NAMALWA (cell line): Measurements from ENCODE around the gene NFIC.
"Not testable (repeated sequence)": the region's sequence is repeated elsewhere in the genome, so short reads cannot be mapped to it uniquely, and the experiment has no call there.

Source experiments
- DNase-seq: peaks from one replicate; pipeline ENCODE4 v3.0.0-alpha.2; 2015; ENCODE audit warnings: low spot score

Gene NFIC

DNA sequence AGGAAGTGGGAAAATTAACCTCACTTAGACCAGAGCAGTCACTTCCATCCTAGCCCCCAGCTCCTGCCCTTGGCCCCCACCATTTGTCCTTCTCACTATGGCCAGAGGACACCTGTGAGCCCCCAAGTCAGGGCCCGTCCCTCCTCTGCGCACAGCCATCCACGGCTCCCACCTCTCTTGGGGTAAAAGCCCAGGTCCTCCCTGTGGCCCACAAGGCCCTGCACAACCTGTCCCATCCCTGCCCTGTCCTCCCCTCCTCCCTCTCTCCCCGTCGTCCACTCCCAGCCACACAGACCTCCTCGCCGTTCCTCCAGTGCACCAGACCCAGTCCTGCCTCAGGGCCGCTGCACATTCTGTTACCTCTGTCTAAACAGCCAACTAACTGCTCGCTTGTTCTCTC lies 60.0 kb downstream of the NFIC start:
- no peak for DNase-seq

DNA sequence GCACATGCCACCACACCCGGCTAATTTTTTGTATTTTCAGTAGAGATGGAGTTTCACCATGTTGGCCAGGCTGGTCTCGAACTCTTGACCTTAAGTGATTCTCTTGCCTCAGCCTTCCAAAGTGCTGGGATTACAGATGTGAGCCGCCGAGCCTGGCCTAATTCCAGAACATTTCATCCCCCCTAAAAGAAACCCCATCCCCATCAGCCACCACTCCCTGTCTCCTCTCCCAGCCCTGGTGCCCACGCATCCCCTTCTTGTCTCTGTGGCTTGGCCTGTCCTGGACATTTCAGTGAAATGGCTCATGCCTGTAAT lies 63.9 kb downstream of the NFIC start:
- not testable (repeated sequence) for DNase-seq

DNA sequence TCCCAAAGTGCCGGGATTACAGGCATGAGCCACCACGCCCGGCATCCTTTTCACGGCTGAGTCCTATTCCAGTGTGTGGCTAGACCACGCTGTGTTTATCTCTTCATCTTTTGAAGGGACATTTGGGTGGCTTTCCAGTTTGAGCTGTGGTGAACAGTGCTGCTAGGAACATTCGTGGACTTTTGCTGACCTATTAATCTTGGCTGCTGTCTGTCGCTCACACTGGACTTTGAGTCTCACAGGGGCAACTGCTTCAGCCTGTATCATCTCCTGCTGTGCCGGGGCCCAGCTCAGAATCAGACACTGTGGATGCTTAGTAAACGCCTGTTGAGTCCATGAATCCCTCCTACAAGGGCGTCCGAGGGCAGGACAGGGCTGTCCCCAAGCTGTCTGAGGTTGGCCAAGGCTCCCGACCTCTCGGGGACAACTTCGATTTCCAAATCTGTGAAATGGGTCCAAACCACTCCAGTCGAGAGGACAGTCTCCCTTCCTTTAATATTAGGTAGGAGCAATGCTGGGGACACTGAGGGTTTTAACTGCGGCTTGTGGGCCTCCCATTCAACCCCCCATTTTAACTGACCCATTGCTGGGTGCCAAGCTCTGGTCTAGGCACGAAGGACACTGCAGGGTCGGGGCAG lies 65.5 kb downstream of the NFIC start:
- no peak for DNase-seq

DNA sequence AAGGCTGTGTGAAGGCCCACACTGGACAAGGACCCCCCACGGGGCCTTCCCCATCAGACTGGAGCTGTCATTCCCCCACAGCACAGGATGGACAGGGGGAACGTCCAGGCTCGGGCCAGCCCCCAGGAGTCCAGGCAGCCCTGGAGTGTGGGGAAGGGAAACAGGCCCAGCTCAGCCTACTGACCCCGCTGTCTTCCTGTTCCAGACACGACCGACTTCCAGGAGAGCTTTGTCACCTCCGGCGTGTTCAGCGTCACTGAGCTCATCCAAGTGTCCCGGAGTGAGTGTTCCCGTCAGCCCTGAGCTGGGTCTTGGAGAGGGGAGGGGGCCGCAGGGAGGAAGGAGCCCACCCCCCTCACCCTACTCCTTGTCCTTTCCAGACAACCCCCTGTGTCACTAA lies 66.9 kb downstream of the NFIC start:
- DNase-seq = no peak

DNA sequence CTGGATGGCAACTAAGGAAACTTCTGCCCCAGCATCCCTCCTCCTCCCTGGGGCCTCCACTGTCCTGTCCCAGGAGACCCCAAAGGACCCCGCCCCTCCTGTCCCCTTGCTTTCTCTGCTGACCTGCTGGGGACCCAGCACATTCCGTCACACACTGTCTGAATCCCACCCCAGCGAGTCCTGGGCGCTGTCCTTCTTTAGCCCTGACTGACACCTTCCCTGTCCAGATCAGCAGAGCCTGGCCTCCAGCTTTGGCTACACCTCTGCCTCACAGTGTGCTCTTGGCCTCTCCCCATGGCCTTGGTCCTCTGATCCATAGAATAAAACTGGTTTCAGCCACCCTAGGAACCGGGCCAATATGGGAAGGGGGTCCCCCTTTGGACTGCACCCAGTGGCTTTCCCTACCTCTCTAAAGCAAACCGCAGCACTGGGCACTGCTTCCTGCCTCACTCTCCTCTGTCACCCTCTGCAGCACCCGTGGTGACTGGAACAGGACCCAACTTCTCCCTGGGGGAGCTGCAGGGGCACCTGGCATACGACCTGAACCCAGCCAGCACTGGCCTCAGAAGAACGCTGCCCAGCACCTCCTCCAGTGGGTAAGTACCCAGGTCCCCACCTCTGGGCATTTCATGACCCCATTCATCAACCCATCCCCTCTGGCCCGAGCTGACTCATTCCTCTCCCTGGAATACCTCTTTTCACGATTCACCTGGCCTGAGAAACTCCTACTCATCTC lies 67.6 kb downstream of the NFIC start:
- no peak for DNase-seq

DNA sequence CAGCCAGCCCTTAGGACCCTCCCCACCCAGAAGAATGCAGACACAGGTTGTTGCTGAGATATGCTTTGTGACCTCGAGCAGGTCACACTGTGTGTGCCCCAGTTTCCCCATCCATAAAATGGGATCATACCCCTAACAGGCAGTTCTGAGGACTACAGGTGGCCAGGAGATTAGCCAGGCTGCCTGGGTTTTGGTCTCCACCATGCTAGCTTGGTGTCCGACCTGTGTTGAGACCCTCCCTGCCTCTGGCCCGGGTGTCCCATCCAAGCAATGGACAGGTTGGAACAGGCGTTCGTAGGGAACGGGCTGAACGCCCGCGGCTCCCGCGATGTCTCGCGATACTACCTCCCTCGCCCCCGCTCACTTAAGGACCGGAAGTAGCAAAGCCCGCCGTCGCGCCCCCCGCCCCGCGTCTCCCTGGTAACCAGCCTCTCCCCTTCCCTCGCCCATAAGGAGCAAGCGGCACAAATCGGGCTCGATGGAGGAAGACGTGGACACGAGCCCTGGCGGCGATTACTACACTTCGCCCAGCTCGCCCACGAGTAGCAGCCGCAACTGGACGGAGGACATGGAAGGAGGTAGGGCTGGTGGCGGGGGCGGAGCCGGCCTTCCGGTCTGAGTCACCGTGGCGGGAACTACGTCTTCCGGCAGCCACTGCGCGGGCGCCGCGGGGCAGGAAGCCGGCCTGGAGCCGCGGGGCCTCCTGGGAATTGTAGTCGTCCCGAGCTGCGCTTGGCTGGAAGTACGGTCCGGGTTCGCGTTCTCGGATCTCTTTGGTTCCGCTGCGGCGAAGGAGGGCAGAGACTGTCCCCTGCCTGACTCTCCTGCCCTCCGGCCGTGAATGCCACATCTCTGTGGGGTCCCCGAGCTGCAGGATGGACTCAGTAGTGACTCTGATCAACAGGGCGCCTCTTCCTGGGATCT lies 68.5 kb downstream of the NFIC start:
- peak; percentile 96 for DNase-seq

DNA sequence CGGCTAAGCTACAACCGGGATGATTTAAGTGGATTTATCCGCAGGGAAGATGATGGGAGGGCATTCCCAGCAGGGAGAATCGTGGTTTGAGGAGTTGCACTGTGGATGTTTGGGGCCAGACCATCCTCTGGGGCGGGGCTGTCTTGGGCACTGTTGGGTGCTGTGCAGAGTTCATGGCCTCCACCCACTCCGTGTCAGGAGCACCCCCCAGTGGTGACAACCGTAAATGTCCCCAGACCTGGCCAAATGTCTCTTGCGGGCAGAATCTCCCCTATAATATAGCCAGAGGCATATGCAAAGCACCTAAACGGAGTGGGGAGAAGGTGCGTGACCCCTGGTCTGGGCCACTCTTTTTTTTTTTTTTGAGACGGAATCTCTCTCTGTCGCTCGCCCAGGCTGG lies 73.7 kb downstream of the NFIC start:
- DNase-seq = peak; percentile 80

DNA sequence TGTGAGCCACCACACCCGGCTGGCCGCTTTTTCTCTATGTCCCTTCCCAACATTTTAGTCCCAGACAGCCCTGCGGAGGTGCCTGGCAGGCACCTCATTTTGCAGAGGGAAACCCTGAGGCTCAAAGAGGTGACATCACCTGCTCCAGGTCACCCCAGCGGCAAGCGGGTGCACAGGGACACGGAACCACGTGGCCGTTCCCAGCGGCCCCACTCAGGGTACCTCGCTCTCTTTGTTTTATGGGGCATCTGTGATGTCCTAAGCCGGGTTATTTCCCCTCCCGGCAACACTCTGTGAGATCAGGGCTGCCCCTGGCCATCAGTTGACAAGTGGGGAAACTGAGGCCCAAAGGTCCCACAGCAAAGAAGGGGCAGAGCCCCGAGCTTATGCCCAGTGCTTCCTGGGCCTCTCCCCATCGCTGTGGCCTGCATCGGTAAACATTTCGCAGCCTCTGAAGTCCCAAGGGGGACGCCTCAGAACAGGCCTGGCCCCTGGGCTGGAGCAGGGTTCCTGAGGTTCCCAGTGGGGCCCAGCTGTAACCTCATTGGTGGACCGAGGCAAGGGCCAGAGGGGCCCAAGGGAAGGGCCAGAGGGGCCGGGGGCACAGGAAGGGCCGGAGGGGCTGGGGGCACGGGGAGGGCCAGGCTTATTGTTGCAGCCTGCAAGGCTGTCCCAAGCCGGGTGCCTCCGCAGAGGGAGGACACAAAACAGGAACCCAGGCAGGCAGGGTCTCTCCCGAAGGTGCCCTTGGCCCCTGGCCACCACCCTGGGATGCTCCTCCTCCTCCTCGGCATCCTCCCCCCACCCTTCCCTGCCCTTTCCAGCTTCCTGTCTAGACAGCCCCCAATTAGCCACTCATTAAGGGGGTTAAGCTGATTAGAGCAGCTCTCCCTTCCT lies 75.0 kb downstream of the NFIC start:
- DNase-seq = no peak

DNA sequence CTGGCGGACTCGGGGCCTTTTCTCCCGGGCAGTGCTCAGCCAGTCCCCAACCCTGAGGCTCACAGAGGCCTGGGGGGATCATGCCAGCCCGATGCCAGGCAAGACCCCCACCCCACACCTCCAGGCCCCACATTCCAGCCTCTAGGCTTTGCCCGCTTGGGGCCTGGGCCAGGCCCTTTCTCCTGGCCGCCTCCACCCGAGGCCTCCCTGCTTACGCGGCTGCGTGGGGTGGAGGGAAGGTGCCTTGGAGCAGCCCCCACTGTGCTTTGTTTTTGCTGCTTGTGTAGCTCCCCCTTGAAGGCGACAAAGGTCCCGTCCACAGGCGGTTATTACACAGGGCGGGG lies 75.6 kb downstream of the NFIC start:
- no peak for DNase-seq

DNA sequence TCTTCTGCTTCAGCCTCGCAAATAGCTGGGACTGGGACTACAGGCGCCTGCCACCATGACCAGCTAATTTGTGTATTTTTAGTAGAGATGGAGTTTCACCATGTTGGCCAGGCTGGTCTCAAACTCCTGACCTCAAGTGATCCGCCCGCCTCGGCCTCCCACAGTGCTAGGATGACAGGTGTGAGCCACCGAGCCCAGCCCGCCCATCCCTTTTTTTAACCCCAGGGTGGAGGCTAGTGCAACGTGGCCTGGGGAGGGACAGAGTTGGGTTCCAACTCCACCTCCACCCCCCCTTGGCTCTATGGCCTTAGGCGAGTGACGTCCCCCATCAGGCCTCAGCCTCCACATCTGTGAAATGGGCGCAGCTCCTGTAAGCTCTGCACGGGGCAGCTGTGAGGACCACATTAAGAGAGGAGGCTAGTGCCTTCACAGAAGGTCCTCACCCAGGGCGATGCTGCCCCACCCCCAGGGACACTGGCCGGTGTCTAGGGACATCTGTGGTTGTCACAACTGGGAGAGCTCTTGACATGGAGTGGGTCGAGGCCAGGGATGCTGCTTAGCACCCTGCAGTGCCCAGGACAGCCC lies 76.2 kb downstream of the NFIC start:
- no peak for DNase-seq

DNA sequence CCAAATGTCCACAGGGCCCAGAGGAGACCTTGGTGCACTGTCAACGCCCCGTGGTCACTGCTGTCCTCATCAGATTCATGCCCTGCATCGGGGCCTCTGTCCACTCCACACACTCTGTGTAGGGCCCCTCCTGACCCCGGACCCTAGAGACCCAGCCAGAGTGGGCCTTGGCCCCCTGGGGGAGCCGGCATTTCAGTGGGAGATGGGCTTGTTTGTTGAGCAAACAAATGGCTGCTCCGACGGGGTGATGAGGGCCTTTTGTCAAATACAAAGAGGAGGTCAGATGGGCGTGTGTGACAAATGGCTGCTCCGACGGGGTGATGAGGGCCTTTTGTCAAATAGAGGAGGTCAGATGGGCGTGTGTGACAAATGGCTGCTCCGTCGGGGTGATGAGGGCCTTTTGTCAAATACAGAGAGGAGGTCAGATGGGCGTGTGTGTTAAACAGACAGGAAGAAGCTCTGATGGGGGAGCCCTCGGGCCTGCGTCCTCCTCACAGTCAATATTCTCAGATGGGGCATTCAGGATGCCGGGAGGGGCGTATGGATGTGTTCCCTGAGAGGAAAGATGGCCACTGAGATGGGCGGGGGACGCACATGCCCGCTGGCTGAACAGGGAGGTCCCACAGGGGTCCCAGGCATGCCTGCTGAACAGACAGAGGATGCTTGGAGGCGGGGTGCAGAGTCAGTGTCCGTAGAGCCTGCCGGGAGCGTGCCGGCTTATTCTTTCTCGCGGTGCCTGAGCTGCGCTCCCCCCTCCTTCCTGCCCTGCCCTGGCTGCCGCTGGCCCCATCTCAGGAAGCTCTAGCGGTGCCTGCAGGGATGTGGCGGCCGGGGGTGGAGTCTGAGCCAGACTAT lies 77.7 kb downstream of the NFIC start:
- no peak for DNase-seq

DNA sequence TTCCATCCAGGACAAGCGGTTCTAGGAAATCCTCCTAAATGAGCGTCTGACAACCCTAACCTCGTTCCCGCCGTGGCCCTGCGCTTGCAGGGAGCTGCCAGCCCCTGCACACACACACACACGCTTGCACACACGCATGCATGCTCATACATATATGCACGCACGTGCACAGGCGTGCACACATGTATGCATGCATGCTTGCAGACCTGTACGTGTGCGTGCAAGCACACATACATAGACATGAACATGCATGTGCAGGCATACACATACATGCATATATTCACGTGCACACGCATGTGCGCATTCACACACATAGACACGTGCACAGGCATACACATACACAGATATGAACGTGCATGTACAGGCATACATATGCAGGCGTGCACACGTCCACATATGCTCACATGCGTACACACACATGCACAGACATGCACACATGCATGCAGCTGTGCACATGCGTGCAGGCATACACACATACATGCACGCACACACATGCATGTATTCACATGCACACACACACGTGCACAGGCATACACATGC lies 78.4 kb downstream of the NFIC start:
- no peak for DNase-seq

DNA sequence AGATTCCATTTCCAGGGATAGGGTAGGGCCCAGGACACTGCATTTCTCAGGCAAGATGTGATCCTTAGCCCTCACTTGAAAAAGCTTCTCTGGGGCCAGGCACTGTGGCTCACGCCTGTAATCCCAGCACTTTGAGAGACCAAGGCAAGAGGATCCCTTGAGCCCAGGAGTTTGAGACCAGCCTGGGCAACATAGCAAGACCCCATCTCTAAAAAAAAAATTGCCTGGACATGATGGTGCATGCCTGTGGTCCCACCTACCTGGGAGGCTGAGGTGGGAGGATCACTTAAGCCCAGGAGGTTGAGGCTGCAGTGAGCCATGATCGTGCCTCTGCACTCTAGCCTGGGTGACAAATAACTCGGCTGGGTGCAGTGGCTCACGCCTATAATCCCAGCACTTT lies 80.3 kb downstream of the NFIC start:
- DNase-seq = not testable (repeated sequence)

DNA sequence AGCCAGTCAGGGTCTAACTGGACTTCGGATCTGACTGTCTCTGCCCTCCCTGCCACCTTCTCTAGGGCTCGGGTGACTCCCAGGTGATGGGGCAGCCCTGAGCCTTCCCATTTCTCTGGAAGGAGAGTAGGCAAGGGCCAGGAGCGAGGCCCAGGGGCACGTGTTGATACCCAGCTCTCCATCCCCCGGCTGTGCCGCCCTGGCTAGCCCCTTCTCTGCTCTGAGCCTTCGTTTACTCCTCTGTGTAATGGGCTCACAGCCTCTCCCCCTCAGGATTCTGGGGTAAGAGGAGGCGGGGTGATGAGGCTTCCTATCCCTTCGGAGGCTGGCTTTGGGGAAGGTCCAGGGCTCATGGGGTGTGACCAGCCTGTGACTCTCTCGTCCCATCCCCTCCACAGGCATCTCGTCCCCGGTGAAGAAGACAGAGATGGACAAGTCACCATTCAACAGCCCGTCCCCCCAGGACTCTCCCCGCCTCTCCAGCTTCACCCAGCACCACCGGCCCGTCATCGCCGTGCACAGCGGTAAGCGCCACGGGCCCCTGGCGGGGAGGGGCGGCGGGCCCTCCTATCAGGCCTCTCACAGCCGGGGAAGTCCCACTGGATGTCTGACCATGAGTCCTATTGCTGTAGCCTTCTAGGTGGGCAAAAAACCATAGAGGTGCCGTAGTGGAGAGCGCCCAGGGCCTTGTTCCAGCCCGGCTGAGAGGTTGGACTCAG lies 82.4 kb downstream of the NFIC start:
- DNase-seq = no peak

DNA sequence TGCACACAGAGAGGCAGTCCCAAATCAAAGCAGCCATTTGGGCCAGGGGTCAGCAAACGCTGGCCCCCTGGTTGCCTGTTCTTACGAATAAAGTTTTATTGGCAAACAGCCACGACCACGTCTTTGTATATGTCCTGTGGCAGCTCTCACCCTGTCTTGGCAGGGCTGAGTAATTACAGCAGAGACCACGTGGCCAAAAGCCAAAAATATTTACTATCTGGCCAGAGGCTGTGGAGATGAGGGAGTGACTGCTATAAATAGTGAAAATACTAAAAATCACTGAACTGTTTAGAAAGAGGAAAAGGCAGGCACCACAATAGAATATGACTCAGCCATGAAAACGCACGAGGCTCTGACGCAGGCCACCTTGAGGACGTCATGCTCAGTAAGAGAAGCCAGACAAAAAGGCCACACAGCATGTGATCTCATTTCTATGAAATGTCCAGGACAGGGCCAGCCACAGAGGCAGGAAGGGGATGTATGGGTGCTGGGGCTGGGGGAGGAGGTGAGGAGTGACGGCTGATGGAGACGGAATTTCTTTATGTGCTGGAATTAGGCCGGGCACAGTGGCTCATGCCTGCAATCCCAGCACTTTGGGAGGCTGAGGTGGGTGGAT lies 84.5 kb downstream of the NFIC start:
- DNase-seq = peak; percentile 54

DNA sequence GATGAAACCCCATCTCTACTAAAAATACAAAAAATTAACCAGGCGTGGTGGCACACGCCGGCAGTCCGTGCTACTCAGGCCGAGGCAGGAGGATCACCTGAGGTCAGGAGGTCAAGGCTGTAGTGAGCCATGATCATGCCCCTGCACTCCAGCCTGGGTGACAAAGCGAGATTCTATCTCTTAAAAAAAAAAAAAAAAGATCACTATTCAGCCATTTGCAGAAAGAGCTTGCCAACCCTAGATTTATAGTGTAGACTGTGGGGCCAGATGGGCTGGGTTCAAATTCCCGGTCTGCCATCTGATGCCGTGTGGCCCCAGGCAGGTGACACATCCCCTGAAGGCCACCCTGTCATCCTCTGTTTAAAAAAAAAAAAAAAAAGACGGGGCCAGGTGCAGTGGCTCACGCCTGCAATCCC lies 85.1 kb downstream of the NFIC start:
- no peak for DNase-seq

DNA sequence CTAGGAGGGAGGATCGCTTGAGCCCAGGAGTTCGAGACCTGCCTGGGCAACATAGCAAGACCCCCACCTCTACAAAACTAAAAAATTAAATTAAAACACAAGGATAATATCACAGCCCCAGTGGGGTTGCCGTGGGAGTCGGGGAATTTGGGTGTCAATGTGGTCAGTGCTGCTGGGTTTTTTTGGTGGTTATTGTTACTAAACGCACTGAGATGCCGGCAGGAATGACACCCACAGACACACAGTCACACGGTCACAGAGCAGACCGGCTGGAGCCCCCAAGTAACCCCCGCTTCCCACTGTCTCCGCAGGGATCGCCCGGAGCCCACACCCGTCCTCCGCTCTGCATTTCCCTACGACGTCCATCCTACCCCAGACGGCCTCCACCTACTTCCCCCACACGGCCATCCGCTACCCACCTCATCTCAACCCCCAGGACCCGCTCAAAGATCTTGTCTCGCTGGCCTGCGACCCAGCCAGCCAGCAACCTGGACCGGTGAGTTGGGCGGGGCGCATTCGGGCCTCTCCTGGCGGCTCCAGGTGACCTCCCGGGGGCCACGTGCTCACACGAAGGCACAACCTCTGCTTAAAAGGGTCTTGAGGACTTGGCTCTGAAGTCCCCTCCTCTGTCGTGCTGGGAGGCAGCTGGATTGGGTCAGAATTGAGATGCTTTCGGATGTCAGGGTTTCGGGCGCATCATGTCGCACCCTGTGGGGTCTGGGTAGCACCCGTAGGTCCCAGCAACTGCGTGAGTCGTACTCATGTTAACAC lies 86.0 kb downstream of the NFIC start:
- DNase-seq = no peak

DNA sequence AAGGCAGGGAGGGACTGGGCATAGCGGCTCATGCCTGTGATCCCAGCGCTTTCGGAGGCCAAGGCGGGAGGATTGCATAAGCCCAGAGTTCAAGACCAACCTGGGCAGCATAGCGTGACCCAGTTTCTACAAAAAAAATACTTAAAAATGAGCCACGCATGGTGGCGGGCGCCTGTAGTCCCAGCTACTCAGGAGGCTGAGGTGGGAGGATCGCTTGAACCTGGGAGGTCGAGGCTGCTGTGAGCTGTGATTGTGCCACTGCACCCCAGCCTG lies 86.5 kb downstream of the NFIC start:
- not testable (repeated sequence) for DNase-seq

DNA sequence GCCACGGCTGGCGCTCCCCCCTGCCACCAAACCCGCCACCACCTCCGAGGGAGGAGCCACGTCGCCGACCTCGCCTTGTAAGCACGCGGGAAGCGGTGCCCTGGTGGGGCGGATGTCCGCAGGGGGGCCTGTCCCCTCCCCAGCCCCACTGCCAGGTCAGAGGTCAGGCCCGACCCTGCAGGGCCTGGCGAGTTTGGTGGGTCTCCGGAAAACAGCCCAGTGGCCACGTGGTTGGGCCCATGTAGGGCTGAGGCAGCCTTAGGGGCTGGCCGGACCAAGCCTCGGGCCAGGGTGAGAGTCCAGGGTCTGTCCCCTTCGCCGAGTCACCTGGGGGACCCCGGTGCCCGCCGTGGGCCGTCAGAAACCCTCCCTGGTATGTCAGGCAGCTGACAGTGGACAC lies 87.5 kb downstream of the NFIC start:
- DNase-seq = no peak
